Stomach smooth muscle (tissue), 2 donors: ENCODE measurements around the gene PRMT7.
A peak's percentile ranks its signal among the peaks of the same experiment; 100 is the strongest.

Source experiments
- H3K27ac ChIP-seq: one replicate; pipeline ENCODE4 v1.7.0; 2013; ENCODE audit warnings: mild to moderate bottlenecking, low read length, inconsistent platforms
- H3K27me3 ChIP-seq, 2 donors: one replicate each; pipeline ENCODE4 v1.7.0; 2013; ENCODE audit warnings: low read length in 2 of 2; ENCODE audit not compliant: insufficient read depth in 2 of 2, control insufficient read depth in 1 of 2
- H3K36me3 ChIP-seq, 2 donors: one replicate each; pipeline ENCODE4 v1.7.0; 2013; ENCODE audit warnings: low read length in 2 of 2; ENCODE audit not compliant: control insufficient read depth in 2 of 2, insufficient read depth in 2 of 2
- H3K4me1 ChIP-seq: one replicate; pipeline ENCODE4 v1.7.0; 2013; ENCODE audit warnings: low read length; ENCODE audit not compliant: control insufficient read depth, insufficient read depth
- H3K4me3 ChIP-seq, 2 donors: one replicate each; pipeline ENCODE4 v1.7.0; 2013; ENCODE audit warnings: low read length in 2 of 2
- H3K9ac ChIP-seq, 2 donors: one replicate each; pipeline ENCODE4 v1.7.0; 2013; ENCODE audit warnings: low read length in 2 of 2, mild to moderate bottlenecking in 1 of 2
- H3K9me3 ChIP-seq, 2 donors: one replicate each; pipeline ENCODE4 v1.7.0; 2013; ENCODE audit warnings: low read length in 2 of 2; ENCODE audit not compliant: control insufficient read depth in 2 of 2
- donor health status: healthy.
- donor health status: Pancreatic carcinoma.

PRMT7 gene

GRCh38 chr16:68273459-68273858 is 37.4 kb upstream of the PRMT7 start:
- Histone ChIP-seq H3K4me3 (no peak overlapping the region), H3K9ac (no peak overlapping the region), H3K27me3 (no peaks in the 10 kb centered on the region), H3K9me3 (no peaks in the 10 kb centered on the region), H3K36me3 (peaks cover 3 to 10% of the 10 kb centered on the region in 2 donors), H3K27ac (no peak overlapping the region), H3K4me1 (peaks cover 24% of the 10 kb centered on the region)

- Histone ChIP-seq H3K4me1 (peaks cover 24% of the 10 kb centered on the region), H3K27ac (no peak overlapping the region)
These were observed 36.9 kb upstream of the PRMT7 start for GRCh38 chr16:68273896-68274295.

GRCh38 chr16:68274441-68274840 is 36.4 kb upstream of the PRMT7 start:
- Histone ChIP-seq H3K4me3 (no peak overlapping the region), H3K9me3 (no peaks in the 10 kb centered on the region), H3K27me3 (no peaks in the 10 kb centered on the region), H3K4me1 (peaks cover 21% of the 10 kb centered on the region), H3K36me3 (peaks cover 3 to 10% of the 10 kb centered on the region in 2 donors), H3K9ac (no peak overlapping the region), H3K27ac (peak overlapping the region; percentile 64)

More at GRCh38 chr16:68273896-68274295, 36.9 kb upstream of the PRMT7 start:
- no peak overlapping the region for H3K4me3 ChIP-seq
- H3K27me3 ChIP-seq, result no peaks in the 10 kb centered on the region
- H3K9ac ChIP-seq, result no peak overlapping the region
- peaks cover 3 to 10% of the 10 kb centered on the region in 2 donors for H3K36me3 ChIP-seq
- no peaks in the 10 kb centered on the region for H3K9me3 ChIP-seq

DNA sequence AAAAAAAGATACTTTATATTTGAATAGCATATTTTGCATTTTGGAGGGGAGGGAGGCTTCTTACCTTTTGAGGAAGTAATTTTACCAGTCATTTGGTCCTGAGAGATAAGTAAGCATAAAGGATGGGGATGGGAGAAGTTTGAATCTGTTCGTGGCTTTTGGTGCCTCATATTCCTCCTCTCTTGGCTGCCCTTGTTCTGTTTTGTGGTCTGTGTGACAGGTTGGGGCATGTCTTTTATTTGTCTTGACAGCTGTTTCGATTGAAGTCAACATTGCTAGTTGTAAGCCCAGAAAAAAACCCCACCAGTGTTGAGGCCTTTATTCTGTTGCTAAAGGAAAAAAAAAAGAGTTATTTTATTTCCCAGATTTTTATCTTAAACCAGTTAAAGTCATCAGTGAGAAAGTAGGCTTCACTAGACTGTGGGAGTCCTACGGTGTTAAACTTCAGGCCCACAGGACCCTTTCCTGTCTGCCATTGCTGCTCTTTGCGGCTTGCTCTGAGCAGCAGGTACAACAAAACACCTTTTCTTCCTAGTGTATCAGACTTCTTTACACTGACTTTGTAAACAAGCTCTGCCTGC is 35.1 kb upstream of the PRMT7 start:
- Histone ChIP-seq H3K36me3 (peaks cover 3 to 14% of the 10 kb centered on the region in 2 donors), H3K9ac (no peak overlapping the region)

DNA sequence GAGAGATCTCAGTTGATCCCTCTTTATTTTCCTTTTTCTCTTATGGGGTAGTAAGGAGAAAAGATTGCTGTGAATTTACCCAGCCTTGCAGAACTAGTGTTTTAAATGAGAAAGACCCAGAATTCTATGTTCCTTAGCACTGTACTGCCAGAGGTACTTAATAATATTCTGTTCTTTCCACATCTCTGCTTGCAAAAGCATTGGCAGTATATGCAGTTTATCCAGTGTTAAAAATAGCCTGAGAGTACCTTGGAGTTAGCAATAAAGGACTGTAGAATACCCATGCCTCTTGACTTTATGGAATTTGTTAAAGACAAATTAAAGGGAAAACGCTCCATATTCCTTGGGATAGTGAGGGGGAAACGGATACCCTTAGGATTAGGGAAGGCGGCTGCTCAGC is 34.6 kb upstream of the PRMT7 start:
- peaks cover 16% of the 10 kb centered on the region for H3K4me1 ChIP-seq
- no peaks in the 10 kb centered on the region for H3K9me3 ChIP-seq
- no peaks in the 10 kb centered on the region for H3K27me3 ChIP-seq
- H3K36me3 ChIP-seq, result peaks cover 3 to 14% of the 10 kb centered on the region in 2 donors
- H3K27ac ChIP-seq, result peak overlapping the region; percentile 64
- peak overlapping the region; percentile 29 to 41 for H3K4me3 ChIP-seq
- no peak overlapping the region for H3K9ac ChIP-seq

More for the DNA sequence above, 35.1 kb upstream of the PRMT7 start:
- peaks cover 17% of the 10 kb centered on the region for H3K4me1 ChIP-seq
- H3K4me3 ChIP-seq, result peak overlapping the region; percentile 29 to 41
- no peaks in the 10 kb centered on the region for H3K9me3 ChIP-seq
- H3K27me3 ChIP-seq, result no peaks in the 10 kb centered on the region
- H3K27ac ChIP-seq, result peak overlapping the region; percentile 64

DNA sequence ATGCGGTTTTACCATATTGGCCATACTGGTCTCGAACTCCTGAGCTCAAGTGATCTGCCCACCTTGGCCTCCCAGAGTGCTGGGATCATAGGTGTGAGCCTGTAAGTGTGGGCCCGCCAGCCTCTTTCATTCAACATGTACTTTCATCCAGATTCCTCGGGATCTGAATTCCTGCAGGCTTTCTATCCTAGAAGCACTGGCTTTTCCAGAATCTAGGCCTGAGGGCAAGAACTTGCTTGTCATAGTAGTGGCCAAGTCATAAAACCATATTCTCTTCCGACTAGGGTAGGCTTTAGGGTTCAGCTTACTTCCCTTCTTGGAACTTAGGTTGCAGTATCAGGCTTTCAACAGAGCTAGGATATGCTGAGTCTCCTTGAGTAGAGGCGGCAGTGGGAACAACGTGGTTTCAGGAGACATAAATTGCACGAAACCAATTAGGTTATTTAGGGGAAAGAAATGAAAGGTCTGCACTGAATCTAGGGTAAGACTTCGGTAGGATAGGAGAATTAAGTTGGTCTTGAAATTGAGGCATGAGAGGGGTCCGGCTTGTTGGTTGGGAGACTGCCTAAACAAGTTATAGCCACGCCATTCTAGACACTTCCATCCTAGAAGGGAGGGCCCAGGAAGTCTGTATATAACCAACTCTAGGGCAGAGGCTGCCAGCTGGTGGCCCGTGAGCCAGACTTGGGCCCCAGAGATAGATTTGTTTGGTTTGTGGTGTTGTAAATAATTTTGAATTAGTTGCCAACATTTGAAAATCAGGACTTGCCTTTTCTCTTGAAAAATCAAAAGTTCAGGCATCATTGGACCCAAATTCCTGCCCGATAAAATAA is 30.9 kb upstream of the PRMT7 start:
- H3K4me3 ChIP-seq, result no peak overlapping the region
- no peaks in the 10 kb centered on the region for H3K27me3 ChIP-seq
- H3K9me3 ChIP-seq, result no peaks in the 10 kb centered on the region
- peaks cover 10% of the 10 kb centered on the region for H3K4me1 ChIP-seq
- no peak overlapping the region for H3K27ac ChIP-seq
- no peak overlapping the region for H3K9ac ChIP-seq
- H3K36me3 ChIP-seq, result peaks cover 0 to 17% of the 10 kb centered on the region in 2 donors

DNA sequence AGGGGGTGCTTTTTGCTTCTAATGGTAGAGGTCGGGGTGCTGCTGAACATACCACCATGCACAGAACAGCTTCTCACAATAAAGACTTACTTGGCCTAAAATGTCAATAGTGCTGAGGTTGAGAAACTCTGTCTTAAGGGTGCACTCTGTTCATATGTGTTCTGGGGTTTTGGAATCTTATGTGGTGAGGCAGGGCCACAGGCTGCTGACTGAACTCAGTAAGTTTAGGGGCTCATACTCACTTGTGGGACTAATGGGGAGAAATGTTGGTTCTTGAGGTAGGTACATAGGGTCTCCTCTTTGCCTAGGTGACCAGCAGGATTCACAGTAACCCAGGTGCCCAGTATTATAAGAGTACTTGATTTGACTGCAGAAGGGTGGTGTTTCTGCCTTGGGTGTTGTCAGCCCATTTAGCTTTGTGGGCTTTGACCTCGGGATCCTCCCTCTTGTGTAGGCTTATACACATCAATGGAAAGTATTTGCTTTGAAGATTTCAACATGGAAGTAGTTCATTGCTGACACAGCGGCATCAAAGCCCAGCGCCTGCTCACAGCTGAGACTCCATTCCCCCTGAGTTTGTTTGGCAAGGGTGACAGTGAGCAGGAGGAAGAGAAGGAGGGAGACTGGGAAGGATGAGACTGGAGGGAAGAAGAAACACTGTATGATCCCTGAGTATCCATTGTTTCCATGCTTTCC is 29.3 kb upstream of the PRMT7 start:
- Histone ChIP-seq H3K9me3 (no peaks in the 10 kb centered on the region), H3K9ac (no peak overlapping the region), H3K36me3 (peaks cover under 1 to 20% of the 10 kb centered on the region in 2 donors), H3K27ac (no peak overlapping the region), H3K27me3 (no peaks in the 10 kb centered on the region), H3K4me1 (peaks cover 11% of the 10 kb centered on the region), H3K4me3 (no peak overlapping the region)

- H3K27ac ChIP-seq, result no peak overlapping the region
- H3K9ac ChIP-seq, result no peak overlapping the region
- peaks cover 9% of the 10 kb centered on the region for H3K4me1 ChIP-seq
- H3K9me3 ChIP-seq, result no peaks in the 10 kb centered on the region
- peaks cover 3 to 20% of the 10 kb centered on the region in 2 donors for H3K36me3 ChIP-seq
- H3K27me3 ChIP-seq, result no peaks in the 10 kb centered on the region
- no peak overlapping the region for H3K4me3 ChIP-seq
These were observed 28.8 kb upstream of the PRMT7 start for GRCh38 chr16:68282064-68282452.

GRCh38 chr16:68283346-68283745 is 27.5 kb upstream of the PRMT7 start:
- Histone ChIP-seq H3K9me3 (no peaks in the 10 kb centered on the region), H3K27me3 (no peaks in the 10 kb centered on the region), H3K9ac (no peak overlapping the region), H3K27ac (no peak overlapping the region), H3K4me1 (peaks cover 19% of the 10 kb centered on the region), H3K4me3 (no peak overlapping the region), H3K36me3 (peaks cover 13 to 30% of the 10 kb centered on the region in 2 donors)

DNA sequence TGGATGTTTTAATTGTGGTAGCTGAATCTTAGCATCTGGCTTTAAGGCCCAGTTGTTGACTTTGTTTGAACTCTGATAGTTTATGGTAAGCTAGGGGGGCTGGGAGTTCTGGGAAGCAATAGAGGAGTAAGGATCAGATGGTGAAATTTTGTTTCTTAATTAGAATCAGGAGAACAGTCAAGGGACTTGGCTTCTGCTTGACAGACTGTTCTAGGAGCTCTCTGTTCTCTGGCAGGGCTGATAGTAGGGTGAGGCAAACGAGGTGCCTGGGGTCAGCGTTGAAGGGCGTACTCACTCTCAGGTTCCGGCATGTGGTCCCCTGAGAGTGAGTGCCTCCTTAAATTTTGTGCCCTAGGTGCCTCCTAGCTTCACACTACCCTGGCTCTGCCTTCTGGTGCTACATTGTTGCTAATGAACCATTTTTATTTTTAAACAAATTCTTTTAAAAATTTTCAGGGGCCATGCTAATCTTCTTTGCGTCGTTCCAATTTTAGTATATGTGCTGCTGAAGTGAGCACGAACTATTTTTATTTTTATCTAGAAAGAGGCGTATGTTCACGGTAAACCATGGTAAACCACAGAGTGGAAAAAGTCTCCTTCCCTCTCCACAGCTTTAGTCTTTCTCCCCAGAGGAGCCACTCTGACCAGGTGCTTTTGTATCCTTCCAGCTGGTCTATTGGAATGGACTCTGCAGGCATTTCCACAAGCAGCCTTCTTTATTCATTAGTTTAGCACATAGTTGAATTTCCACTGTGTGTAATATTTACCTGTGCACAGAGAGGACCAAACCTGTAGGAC is 26.8 kb upstream of the PRMT7 start:
- Histone ChIP-seq H3K36me3 (peaks cover 13 to 30% of the 10 kb centered on the region in 2 donors), H3K9me3 (no peaks in the 10 kb centered on the region), H3K27ac (no peak overlapping the region), H3K4me3 (no peak overlapping the region), H3K9ac (no peak overlapping the region), H3K4me1 (peaks cover 19% of the 10 kb centered on the region), H3K27me3 (no peaks in the 10 kb centered on the region)
